K562 (cell line): ENCODE results near the gene TULP3. TPM values are rescaled to one million over a fixed set of nuclear protein-coding genes. Genes with fewer than 3 reads are reported as not detected.

ENCODE experiments used
- C11orf30 ChIP-seq: fragments of 450-650 bp; IDR thresholded peaks from 2 replicates; pipeline ENCODE4 v1.6.1; 2016; ENCODE audit warnings: low read depth, mild to moderate bottlenecking
- CBX1 ChIP-seq: sonication (generic); IDR thresholded peaks from 2 replicates; pipeline ENCODE4 v1.6.1; 2016; ENCODE audit warnings: antibody characterized with exemption, low read depth, mild to moderate bottlenecking
- KLF10 ChIP-seq: fragments of 250-450 bp; sonication (Bioruptor Pico); IDR thresholded peaks from 2 replicates; pipeline ENCODE4 v1.6.1; 2021; ENCODE audit warnings: matching md5 sums
- PHF20 ChIP-seq: fragments of 450-650 bp; IDR thresholded peaks from 2 replicates; pipeline ENCODE4 v1.6.1; 2018; ENCODE audit not compliant: partially characterized antibody
- STAG1 ChIP-seq: sonication (generic); formaldehyde crosslinking; IDR thresholded peaks from 2 replicates; pipeline ENCODE4 v1.5.0; 2020; ENCODE audit warnings: missing genetic modification reagents, borderline replicate concordance
- STAT5A ChIP-seq: IDR thresholded peaks from 2 replicates; pipeline ENCODE4 v1.6.1; 2012; ENCODE audit warnings: low read length, inconsistent platforms, borderline replicate concordance
- XRCC3 ChIP-seq: fragments of 450-650 bp; IDR thresholded peaks from 2 replicates; pipeline ENCODE4 v1.6.1; 2017; ENCODE audit warnings: mild to moderate bottlenecking, moderate library complexity
- ZNF23 ChIP-seq: fragments of 250-450 bp; sonication (Bioruptor Pico); IDR thresholded peaks from 2 replicates; pipeline ENCODE4 v1.4.0; 2020; ENCODE audit warnings: mild to moderate bottlenecking
- ZNF695 ChIP-seq: fragments of 450-650 bp; formaldehyde crosslinking; IDR thresholded peaks from 2 replicates; pipeline ENCODE4 v1.4.0; 2020; ENCODE audit warnings: mild to moderate bottlenecking, moderate library complexity
- polyA plus RNA-seq, 8 experiments: library from polyadenylated mRNA; depleted of rRNA in 4 of 8; stranded (reverse) in 5 of 8; unstranded in 3 of 8; fragments of >200 nt; fragmentation: Nextera tagmentation in 2 of 8; fragmentation: Illumina TruSeq in 1 of 8; extraction: Ambion mirVana in 2 of 8; extraction: Trizol in 1 of 8; gene quantifications; 2 replicates each; pipeline versions ENCODE4 v1.2.1 to v1.2.3, GENCODE V29; 2011 to 2014; ENCODE audit warnings: inconsistent platforms in 1 of 8, missing spikeins in 1 of 8
- total RNA-seq, 7 experiments: library from RNA; depleted of rRNA in 6 of 7; stranded (reverse); fragments of >200 nt in 6 of 7; fragmentation: Illumina TruSeq in 2 of 7; extraction: Trizol in 2 of 7; gene quantifications; 2 replicates each; pipeline versions ENCODE4 v1.2.1 to v1.2.3, GENCODE V29; 2011 to 2021; ENCODE audit warnings: low replicate concordance in 1 of 7
- TF ChIP-seq, protein P1 (sequence below): fragments of 250-450 bp; sonication (Bioruptor Pico); IDR thresholded peaks from 2 replicates; pipeline ENCODE4 v1.4.0; 2020

The TULP3 gene
- total and polyA plus RNA-seq, 9 of the 15 experiments (the other 6 are each of a cell fraction or from before 2014, with no cell fraction given), result 3.6 to 13.3 (median 7.3) TPM

DNA sequence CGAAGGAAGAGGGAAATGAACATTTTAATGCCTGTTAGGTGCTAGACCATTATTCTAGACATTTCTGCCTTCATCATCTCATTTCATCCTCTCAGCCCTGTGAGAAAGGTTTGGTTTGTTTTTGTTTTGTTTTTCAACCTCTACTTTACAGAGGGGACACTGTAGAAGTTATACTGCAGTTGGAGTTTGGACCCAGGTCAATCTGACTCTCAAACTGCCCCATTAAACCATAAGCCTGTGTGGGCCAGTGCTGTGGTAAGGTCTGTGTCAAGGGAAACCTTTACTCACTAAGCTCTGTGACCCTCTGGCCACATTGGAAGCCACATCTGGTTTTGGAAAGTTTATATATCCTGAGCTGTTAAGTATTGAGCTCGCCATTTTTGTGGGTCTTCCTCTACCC, 77.0 kb downstream of the TULP3 start (continued):
- TF ChIP-seq PHF20 (no peak), ZNF23 (CRISPR knock-in tag) (no peak), C11orf30 (no peak), ZNF695 (CRISPR knock-in tag) (no peak), XRCC3 (no peak), KLF10 (CRISPR knock-in tag) (no peak), STAT5A (no peak), STAG1 (CRISPR knock-in tag) (no peak), CBX1 (no peak)
- TF ChIP-seq, protein P1, sequence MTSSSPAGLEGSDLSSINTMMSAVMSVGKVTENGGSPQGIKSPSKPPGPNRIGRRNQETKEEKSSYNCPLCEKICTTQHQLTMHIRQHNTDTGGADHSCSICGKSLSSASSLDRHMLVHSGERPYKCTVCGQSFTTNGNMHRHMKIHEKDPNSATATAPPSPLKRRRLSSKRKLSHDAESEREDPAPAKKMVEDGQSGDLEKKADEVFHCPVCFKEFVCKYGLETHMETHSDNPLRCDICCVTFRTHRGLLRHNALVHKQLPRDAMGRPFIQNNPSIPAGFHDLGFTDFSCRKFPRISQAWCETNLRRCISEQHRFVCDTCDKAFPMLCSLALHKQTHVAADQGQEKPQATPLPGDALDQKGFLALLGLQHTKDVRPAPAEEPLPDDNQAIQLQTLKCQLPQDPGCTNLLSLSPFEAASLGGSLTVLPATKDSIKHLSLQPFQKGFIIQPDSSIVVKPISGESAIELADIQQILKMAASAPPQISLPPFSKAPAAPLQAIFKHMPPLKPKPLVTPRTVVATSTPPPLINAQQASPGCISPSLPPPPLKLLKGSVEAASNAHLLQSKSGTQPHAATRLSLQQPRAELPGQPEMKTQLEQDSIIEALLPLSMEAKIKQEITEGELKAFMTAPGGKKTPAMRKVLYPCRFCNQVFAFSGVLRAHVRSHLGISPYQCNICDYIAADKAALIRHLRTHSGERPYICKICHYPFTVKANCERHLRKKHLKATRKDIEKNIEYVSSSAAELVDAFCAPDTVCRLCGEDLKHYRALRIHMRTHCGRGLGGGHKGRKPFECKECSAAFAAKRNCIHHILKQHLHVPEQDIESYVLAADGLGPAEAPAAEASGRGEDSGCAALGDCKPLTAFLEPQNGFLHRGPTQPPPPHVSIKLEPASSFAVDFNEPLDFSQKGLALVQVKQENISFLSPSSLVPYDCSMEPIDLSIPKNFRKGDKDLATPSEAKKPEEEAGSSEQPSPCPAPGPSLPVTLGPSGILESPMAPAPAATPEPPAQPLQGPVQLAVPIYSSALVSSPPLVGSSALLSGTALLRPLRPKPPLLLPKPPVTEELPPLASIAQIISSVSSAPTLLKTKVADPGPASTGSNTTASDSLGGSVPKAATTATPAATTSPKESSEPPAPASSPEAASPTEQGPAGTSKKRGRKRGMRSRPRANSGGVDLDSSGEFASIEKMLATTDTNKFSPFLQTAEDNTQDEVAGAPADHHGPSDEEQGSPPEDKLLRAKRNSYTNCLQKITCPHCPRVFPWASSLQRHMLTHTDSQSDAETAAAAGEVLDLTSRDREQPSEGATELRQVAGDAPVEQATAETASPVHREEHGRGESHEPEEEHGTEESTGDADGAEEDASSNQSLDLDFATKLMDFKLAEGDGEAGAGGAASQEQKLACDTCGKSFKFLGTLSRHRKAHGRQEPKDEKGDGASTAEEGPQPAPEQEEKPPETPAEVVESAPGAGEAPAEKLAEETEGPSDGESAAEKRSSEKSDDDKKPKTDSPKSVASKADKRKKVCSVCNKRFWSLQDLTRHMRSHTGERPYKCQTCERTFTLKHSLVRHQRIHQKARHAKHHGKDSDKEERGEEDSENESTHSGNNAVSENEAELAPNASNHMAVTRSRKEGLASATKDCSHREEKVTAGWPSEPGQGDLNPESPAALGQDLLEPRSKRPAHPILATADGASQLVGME (CRISPR knock-in tag), result no peak
- TF ChIP-seq, all 486 proteins: peak for 0
